ENCODE measurements around the gene TMEM125.

TMEM125 gene

DNA sequence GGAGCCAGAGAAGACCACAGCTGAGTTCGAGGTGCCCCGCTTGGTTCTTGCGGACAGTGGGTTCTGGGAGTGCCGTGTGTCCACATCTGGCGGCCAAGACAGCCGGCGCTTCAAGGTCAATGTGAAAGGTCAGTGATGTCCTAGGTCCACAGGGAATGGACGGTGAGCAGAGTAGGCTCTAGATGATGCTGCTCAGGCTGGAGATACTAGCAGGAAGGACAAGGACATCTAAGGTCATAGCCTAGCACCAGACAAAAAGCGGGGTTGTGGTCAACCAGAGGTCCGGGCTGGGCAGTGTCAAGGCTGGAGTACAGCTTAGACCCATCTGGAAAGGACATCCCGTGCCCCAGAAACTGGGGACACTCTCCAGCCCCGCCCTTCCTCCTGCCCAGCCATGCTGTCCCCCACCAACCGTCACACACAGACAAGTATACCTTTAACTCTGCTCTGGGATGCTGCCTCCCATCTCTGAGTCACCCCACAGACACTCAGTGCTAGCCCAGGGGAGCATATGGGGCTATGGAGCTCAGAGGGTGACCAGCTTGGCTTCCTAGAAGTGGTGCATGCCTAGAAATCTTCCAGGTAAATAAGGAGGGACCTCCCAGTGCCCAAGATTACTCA lies 39.7 kb downstream of the TMEM125 start:
- TF ChIP-seq EGR1 (IDR thresholded peaks at IDR 0.05) (no peak), NFIC (IDR thresholded peaks at IDR 0.05) (no peak), YY1 (IDR thresholded peaks at IDR 0.05; ENCODE audit: low read depth) (no peak), RAD21 (IDR thresholded peaks at IDR 0.05; ENCODE audit: low read depth) (no peak), TCF12 (IDR thresholded peaks at IDR 0.05; ENCODE audit: low read depth) (no peak), EP300 (IDR thresholded peaks at IDR 0.05; ENCODE audit: borderline replicate concordance) (no peak), CREB1 (IDR thresholded peaks at IDR 0.05; ENCODE audit: low read depth) (no peak), ZBTB7A (IDR thresholded peaks at IDR 0.05; ENCODE audit: low read depth) (no peak), TEAD4 (IDR thresholded peaks at IDR 0.05) (no peak)

DNA sequence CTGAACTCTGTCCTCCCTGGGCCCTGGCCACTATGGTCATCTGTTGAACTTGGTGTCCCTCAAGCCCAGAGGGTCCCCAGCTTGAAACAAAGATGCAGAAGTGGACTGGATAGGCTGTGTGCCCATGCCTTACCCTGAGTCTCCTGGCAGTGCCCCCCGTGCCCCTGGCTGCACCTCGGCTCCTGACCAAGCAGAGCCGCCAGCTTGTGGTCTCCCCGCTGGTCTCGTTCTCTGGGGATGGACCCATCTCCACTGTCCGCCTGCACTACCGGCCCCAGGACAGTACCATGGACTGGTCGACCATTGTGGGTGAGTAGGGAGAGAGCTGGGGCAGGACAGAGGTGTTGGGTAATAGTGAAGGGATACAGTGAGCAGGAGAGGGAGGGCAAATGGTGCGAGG lies 41.7 kb downstream of the TMEM125 start:
- no peak for TF ChIP-seq TEAD4 (IDR thresholded peaks at IDR 0.05)
- TF ChIP-seq CEBPB (IDR thresholded peaks at IDR 0.05): no peak
- no peak for TF ChIP-seq NFIC (IDR thresholded peaks at IDR 0.05)
- no peak for TF ChIP-seq YY1 (IDR thresholded peaks at IDR 0.05; ENCODE audit: low read depth)
- TF ChIP-seq EP300 (IDR thresholded peaks at IDR 0.05; ENCODE audit: borderline replicate concordance): no peak
- TF ChIP-seq FOXM1 (IDR thresholded peaks at IDR 0.05; ENCODE audit: borderline replicate concordance, low read depth): no peak
- no peak for TF ChIP-seq CREB1 (IDR thresholded peaks at IDR 0.05; ENCODE audit: low read depth)
- TF ChIP-seq TCF12 (IDR thresholded peaks at IDR 0.05; ENCODE audit: low read depth): no peak
- TF ChIP-seq, protein P1, sequence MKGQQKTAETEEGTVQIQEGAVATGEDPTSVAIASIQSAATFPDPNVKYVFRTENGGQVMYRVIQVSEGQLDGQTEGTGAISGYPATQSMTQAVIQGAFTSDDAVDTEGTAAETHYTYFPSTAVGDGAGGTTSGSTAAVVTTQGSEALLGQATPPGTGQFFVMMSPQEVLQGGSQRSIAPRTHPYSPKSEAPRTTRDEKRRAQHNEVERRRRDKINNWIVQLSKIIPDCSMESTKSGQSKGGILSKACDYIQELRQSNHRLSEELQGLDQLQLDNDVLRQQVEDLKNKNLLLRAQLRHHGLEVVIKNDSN (IDR thresholded peaks at IDR 0.05): no peak
- no peak for TF ChIP-seq TAF1 (IDR thresholded peaks at IDR 0.05; ENCODE audit: low read depth)
- no peak for TF ChIP-seq ZBTB7A (IDR thresholded peaks at IDR 0.05; ENCODE audit: low read depth)
- TF ChIP-seq EGR1 (IDR thresholded peaks at IDR 0.05): no peak
- no peak for TF ChIP-seq RAD21 (IDR thresholded peaks at IDR 0.05; ENCODE audit: low read depth)
- TF ChIP-seq, protein P2, sequence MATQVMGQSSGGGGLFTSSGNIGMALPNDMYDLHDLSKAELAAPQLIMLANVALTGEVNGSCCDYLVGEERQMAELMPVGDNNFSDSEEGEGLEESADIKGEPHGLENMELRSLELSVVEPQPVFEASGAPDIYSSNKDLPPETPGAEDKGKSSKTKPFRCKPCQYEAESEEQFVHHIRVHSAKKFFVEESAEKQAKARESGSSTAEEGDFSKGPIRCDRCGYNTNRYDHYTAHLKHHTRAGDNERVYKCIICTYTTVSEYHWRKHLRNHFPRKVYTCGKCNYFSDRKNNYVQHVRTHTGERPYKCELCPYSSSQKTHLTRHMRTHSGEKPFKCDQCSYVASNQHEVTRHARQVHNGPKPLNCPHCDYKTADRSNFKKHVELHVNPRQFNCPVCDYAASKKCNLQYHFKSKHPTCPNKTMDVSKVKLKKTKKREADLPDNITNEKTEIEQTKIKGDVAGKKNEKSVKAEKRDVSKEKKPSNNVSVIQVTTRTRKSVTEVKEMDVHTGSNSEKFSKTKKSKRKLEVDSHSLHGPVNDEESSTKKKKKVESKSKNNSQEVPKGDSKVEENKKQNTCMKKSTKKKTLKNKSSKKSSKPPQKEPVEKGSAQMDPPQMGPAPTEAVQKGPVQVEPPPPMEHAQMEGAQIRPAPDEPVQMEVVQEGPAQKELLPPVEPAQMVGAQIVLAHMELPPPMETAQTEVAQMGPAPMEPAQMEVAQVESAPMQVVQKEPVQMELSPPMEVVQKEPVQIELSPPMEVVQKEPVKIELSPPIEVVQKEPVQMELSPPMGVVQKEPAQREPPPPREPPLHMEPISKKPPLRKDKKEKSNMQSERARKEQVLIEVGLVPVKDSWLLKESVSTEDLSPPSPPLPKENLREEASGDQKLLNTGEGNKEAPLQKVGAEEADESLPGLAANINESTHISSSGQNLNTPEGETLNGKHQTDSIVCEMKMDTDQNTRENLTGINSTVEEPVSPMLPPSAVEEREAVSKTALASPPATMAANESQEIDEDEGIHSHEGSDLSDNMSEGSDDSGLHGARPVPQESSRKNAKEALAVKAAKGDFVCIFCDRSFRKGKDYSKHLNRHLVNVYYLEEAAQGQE (IDR thresholded peaks at IDR 0.05; ENCODE audit: low read depth): no peak
- TF ChIP-seq, protein P3, sequence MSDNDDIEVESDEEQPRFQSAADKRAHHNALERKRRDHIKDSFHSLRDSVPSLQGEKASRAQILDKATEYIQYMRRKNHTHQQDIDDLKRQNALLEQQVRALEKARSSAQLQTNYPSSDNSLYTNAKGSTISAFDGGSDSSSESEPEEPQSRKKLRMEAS (IDR thresholded peaks at IDR 0.05): no peak

DNA sequence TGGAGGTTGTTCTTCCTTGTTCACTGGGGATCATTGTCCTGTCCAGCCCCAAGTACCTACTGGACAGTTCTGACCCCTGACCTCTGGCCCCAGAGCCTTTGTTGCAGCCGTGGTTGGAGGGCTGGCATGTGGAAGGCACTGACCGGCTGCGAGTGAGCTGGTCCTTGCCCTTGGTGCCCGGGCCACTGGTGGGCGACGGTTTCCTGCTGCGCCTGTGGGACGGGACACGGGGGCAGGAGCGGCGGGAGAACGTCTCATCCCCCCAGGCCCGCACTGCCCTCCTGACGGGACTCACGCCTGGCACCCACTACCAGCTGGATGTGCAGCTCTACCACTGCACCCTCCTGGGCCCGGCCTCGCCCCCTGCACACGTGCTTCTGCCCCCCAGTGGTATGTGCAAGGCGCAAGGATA lies 42.4 kb downstream of the TMEM125 start:
- TF ChIP-seq EP300 (IDR thresholded peaks at IDR 0.05; ENCODE audit: borderline replicate concordance) (no peak), FOXM1 (IDR thresholded peaks at IDR 0.05; ENCODE audit: borderline replicate concordance, low read depth) (no peak), YY1 (IDR thresholded peaks at IDR 0.05; ENCODE audit: low read depth) (no peak), NFIC (IDR thresholded peaks at IDR 0.05) (no peak)
- TF ChIP-seq, protein P3 (IDR thresholded peaks at IDR 0.05): no peak

DNA sequence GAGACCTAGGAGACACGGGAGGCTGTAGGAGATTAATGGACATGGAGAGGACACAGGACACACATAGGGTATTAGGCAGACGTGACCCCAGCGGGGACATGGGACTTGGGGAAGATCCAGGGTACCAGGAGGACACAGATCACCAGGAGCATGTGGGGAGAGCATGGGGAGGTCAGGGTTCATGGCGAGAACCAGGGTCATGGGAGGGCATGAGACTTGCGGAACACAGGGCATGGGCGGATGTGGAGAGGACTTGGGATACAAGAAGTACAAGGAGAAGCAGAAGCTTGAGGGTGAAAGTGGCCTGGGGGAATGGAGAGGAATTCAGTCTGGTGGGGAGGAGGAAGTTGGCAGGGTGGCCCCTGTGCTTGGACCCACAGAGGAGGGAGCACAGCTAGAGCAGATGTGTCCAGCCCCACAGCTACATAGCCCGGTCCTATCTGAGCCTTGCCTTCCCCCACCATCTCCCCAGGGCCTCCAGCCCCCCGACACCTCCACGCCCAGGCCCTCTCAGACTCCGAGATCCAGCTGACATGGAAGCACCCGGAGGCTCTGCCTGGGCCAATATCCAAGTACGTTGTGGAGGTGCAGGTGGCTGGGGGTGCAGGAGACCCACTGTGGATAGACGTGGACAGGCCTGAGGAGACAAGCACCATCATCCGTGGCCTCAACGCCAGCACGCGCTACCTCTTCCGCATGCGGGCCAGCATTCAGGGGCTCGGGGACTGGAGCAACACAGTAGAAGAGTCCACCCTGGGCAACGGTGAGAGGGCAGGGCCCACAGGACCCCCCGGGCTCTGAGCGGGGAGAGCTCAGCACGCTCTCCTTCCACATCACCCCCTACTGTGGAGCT lies 43.1 kb downstream of the TMEM125 start:
- TF ChIP-seq FOXM1 (IDR thresholded peaks at IDR 0.05; ENCODE audit: borderline replicate concordance, low read depth) (no peak), CREB1 (IDR thresholded peaks at IDR 0.05; ENCODE audit: low read depth) (no peak), TAF1 (IDR thresholded peaks at IDR 0.05; ENCODE audit: low read depth) (no peak), CEBPB (IDR thresholded peaks at IDR 0.05) (no peak), RAD21 (IDR thresholded peaks at IDR 0.05; ENCODE audit: low read depth) (no peak)
- TF ChIP-seq, protein P2 (IDR thresholded peaks at IDR 0.05; ENCODE audit: low read depth): no peak

DNA sequence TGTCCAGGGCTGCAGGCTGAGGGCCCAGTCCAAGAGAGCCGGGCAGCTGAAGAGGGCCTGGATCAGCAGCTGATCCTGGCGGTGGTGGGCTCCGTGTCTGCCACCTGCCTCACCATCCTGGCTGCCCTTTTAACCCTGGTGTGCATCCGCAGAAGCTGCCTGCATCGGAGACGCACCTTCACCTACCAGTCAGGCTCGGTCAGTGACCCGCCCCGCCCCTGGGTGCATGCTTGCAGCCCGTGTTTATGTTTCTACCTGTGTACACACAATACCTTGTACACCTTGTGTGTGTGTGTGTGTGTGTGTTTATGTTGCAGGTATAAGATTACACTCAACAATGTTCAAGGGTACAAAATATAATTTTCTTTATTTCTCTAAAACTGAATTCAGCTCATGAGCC lies 44.0 kb downstream of the TMEM125 start:
- TF ChIP-seq, protein P2 (IDR thresholded peaks at IDR 0.05; ENCODE audit: low read depth): no peak
